IPS DF 4.7 (cell line): ENCODE measurements around the gene HGS.

ENCODE experiments used
- DNase-seq: peaks from one replicate; pipeline ENCODE4 v3.0.0-alpha.2; 2013; ENCODE audit warnings: low spot score; ENCODE audit errors: extremely low read depth

HGS gene

DNA sequence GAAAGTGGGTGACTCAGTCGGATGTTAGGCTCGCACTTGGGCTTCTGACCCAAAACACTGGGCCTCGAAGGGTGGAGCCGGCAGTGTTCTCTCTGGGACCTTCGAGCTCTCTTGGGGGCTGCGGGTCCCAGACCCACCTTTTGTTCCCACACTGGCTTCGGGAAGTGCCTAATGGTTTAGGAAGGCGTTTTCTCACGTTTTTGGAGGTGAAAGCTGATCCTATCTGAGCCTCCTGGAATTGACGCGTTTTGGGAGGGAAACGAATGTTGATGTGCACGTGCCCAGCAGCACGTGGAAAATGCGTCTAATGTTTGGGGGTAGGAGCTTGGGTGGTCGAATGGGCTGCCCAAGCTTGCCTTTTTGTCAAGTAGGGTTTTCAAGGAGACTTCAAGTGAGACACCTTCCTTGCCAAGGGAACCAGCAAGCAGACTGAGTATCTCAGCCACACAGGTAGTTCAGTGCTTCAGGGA lies 666 bp downstream of the HGS start:
- DNase-seq = no peak

DNA sequence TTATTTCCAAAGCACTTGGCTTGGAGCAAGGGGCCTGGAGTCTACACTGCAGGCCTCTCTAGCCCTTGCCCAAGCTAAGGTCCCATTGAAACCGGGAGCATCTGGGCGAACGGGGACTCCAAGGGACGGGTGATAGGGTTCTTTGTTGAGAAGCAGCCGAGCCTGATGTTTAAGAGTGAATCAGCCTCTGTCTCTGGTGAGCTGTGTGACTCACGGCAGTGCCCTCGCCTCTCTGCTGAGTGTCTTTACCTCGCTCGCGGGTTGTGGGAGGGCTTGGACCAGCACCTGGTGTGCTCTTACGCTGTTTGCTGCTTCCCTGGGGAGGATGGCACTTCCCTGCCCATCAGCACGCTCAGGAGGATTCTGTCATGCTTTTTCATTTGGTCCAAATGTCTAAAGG lies 1.3 kb downstream of the HGS start:
- no peak for DNase-seq

DNA sequence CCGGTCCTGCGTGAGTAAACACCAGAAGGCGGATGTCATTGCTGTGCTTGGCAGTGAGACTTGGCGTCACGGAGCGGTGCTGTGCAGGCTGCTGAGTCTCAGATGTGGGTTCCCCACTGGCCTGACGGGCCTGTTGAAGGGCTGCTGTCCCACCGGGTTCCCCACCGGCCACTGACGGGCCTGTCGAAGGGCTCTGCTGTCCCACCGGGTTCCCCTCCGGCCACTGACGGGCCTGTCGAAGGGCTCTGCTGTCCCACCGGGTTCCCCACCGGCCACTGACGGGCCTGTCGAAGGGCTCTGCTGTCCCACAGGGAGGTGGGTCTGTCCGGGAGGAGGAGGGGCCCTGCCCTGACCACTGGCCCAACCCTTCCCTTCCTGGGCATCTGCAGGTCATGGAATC lies 2.8 kb downstream of the HGS start:
- DNase-seq = no peak

DNA sequence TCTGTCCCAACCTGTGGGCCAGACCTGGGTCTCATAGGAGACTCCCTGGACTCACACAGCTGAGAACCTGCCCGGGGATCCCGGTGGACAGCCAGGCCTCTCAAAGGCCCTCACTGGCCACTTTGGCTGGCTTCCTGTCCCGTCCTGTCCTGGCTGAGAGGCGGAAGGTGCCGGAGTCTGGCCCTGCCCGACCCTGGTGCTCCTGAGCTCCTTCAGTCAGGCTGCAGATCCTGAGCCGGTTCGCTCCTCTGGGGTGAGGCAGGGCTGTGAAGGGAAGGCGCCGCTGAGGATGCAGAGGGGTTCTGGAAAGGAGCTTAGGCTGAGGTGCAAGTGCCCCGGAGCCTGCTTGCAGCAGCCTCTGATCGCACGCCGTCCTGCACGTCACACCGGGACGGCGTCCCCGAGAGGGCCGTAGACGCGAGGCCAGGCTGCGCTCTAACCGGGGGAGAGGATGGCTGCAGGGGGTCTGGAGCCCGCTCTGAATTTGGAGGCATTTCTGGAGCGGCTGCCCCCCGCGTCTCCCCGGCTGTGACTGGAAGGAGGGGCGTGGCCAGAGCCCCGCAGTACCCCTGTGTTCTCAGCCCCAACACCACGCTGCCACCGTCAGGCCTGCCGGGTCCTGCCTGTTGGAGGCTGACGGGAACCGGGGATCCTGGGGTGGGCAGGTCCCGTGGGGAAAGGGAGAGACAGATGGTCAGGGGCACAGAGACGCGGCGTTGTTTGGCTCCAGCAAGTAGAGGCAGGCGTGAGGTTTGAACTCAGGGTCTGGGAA lies 4.1 kb downstream of the HGS start:
- no peak for DNase-seq

DNA sequence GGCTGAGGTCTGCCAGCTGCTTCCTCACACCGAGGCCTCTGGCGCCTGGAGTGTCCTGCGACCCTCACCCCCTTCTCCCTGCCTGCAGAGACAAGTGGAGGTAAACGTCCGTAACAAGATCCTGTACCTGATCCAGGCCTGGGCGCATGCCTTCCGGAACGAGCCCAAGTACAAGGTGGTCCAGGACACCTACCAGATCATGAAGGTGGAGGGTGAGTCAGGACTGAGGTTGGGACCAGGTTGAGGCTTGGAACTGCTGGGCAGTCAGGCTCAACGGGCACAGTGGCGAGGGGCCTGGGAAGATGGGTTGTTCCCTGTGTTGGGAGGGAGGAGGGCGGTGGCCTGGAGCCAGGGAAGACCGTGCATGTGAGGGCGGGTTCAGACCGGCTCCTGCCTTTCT lies 4.8 kb downstream of the HGS start:
- no peak for DNase-seq

DNA sequence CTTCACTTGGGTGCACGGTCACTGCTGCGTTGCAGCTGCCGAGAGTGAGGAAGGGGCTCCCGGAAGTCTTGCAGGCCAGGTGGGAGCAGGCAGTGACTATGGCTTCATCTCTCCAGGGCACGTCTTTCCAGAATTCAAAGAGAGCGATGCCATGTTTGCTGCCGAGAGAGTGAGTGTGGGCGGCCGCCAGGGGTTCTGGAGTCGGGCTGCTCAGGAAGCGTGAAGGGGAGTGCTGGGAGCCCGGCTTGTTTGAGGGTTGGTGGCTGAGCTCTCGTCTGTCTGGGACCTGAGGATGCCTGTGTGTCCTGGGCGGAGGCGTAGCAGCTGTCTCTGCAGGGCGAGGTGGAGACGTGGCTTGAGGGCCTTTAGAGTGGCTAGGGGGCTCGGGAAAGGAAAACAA lies 6.3 kb downstream of the HGS start:
- DNase-seq = no peak

DNA sequence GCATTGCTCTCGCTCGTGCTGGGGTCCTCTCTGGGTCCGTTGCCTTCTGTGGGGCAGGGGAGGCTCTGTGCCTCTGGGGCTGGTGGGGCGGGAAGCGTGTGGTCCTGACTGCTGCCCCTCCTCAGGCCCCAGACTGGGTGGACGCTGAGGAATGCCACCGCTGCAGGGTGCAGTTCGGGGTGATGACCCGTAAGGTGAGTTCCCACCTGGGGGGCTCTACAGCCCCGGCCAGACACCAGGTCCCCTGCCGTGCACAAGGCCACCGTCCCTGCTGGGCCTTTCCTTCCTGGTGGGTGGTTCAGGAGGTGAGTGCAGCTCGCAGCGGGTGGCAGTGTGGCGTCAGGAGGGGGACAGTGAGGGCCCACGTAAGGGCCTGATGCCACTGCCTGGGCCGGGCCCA lies 6.7 kb downstream of the HGS start:
- no peak for DNase-seq

DNA sequence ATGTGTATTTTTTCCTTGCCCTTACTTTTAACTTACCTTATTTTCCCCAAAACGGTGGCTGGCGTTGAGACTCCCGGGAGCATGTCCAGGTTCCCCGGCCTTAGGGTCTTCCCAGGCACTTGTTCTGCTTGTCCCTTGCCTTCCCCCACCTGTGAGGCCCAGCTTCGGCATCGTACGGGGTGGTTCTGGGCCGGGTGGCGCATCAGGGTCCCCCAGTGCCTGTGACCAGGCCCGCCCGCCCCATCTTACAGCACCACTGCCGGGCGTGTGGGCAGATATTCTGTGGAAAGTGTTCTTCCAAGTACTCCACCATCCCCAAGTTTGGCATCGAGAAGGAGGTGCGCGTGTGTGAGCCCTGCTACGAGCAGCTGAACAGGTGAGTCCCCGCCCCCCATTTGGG lies 7.4 kb downstream of the HGS start:
- DNase-seq = no peak

DNA sequence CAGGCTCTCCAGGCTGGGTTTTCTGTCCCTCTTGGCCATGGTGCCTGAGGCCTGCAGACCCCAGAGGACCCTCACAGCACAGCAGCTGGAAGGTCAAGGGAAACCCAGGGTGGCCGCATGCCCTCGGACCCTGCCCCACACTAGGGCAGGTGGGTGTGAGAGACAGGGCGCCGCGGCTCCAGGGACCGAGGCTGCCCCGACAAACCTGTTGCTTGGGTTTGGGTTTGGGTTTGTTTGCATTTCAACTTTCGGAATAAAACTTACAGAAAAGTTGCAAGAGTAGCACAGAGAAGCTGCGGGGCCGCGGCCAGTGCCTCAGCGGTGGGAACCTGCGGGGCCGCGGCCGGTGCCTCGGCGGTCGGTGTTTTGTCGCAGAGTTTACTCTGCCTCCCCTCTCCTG lies 7.8 kb downstream of the HGS start:
- no peak for DNase-seq

DNA sequence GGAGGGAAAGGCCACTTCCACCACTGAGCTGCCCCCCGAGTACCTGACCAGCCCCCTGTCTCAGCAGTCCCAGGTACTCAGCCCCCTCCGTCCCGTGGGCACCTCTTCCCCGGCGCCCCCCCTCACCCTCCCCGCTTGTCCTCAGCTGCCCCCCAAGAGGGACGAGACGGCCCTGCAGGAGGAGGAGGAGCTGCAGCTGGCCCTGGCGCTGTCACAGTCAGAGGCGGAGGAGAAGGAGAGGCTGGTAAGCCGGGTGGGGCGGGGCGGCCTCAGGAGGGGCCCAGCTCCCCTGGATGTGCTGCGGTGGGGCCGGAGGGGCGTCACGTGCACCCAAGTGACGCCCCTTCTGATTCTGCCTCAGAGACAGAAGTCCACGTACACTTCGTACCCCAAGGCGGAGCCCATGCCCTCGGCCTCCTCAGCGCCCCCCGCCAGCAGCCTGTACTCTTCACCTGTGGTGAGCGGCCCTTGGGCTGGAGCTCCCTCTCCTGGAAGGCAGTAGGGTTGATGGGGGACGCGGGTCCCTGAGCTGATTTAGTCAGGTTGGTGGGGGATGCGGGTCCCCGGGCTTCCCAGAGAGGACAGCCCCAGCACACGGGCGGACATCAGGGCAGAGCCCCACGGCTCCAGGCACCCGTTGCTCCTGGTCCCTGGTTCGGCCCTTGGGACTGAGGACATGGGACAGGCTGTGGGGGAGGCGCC lies 9.8 kb downstream of the HGS start:
- DNase-seq = no peak

DNA sequence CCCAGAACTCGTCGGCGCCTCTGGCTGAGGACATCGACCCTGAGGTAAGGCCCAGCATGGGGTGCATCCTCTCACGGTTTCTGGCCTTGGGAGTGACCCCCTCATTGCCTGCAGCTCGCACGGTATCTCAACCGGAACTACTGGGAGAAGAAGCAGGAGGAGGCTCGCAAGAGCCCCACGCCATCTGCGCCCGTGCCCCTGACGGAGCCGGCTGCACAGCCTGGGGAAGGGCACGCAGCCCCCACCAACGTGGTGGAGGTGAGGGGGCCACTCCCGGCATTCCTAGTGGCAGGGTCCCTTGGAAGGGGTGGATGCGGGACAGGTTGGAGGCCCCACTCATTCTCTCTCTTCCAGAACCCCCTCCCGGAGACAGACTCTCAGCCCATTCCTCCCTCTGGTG lies 11.0 kb downstream of the HGS start:
- DNase-seq = no peak

DNA sequence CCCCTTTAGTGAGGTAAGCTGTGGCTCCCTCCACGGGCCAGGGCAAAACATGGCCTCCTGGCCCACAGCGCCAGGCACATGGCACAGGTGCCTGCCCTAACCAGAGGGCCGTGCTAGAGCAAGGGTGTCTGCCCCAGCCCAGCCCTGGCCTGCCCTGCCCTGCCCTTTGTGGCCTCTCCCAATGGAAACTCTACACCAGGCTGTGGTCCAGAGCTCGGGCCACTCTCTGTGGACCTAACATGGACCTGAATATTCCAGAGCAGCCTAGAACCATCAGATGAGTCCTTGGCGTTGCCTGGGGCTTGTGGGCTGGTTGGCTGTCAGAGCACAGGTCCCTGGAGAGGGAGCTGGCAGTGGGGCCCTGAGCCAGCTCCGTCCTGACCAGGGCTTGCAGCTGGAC lies 11.4 kb downstream of the HGS start:
- no peak for DNase-seq

DNA sequence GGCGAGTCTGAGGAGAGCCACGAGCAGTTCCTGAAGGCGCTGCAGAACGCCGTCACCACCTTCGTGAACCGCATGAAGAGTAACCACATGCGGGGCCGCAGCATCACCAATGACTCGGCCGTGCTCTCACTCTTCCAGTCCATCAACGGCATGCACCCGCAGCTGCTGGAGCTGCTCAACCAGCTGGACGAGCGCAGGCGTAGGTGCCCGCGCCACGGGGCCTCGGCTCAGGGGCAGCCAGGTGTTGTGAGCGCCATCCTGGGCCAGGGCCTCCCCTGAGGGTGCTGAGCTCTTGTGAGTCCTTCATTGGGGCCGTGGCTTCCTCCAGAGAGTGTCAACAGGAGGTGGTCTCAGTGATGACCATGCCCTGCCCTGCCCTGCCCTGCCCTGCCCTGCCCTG lies 12.0 kb downstream of the HGS start:
- DNase-seq = no peak

DNA sequence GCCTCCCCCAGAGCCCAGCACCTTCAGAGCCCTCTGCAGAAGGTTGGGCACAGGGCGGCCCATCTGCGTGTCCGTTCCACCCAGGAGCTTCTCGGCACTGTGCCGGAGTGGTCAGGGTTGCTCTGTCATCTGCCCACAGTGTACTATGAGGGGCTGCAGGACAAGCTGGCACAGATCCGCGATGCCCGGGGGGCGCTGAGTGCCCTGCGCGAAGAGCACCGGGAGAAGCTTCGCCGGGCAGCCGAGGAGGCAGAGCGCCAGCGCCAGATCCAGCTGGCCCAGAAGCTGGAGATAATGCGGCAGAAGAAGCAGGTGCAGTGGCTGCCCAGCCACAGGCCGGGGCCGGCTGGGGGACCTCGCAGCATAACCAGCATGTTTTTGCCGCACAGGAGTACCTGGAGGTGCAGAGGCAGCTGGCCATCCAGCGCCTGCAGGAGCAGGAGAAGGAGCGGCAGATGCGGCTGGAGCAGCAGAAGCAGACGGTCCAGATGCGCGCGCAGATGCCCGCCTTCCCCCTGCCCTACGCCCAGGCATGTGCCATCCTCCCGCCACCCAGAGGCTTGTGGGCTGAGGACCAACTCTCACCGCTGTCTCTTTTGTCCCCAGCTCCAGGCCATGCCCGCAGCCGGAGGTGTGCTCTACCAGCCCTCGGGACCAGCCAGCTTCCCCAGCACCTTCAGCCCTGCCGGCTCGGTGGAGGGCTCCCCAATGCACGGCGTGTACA lies 12.6 kb downstream of the HGS start:
- DNase-seq = no peak

DNA sequence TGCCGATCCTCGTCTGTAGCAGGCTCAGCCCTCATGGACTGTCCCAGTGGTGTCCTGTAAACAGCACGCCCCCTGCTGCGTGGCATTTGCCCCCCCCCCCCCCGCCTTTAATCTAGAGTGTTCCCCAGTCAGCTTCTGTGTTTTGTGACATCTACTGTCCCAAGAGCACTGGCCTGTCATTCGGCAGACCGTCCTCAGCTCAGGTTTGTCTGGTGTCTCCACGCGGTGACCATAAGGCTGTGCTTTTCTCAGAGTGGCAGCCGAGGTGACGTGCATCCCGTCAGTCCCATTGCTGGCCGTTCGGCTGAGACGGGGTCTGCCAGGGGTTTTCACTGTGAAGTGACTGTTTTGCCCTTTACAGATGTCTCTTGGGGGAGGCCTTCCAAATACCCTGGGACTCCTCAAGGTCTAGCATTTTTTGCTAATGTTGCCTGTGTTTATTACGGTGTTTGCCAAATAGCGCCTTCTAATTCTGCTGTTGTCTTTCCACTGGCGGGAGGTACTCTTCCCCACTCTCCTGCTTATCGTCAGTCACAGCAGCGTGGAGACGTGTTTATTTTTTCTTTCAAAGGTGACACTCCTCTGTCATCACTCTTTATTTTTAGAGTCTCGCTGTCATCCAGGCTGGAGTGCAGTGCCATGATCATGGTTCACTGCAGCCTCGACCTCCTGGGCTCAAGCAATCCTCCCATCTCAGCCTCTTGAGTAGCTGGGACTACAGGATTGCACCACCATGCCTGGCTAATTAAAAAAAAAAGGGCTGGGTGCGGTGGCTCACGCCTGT lies 13.6 kb downstream of the HGS start:
- no peak for DNase-seq

DNA sequence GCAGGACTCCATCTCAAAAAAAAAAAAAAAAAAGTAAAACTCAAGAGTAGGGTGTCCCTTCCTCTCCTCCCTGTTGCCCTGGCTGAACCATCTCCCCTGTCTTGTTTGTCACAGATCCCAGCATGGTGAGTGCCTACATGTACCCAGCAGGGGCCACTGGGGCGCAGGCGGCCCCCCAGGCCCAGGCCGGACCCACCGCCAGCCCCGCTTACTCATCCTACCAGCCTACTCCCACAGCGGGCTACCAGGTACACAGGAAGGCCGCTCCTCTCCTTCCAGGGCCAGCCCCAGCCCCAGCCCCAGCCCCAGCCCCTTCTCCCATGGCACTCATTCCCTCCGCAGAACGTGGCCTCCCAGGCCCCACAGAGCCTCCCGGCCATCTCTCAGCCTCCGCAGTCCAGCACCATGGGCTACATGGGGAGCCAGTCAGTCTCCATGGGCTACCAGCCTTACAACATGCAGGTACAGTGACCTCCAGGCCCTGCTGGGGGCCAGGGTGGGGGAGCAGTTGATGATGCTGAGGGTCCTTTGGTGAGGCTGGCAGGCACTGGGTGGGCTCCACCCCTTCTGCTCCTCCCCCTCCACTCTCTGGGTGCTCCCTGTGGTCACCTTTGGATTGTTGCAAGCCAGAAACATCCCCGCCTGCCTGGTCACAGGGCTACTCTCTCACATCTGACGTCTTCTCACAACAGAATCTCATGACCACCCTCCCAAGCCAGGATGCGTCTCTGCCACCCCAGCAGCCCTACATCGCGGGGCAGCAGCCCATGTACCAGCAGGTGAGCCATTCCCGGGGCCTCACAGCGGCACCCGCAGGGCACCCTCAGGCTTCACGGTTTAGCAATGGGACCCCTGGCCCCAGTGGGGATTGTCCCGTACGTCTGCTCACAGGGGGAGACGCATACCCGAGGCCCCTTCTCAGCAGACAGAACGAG lies 16.8 kb downstream of the HGS start:
- DNase-seq = no peak

DNA sequence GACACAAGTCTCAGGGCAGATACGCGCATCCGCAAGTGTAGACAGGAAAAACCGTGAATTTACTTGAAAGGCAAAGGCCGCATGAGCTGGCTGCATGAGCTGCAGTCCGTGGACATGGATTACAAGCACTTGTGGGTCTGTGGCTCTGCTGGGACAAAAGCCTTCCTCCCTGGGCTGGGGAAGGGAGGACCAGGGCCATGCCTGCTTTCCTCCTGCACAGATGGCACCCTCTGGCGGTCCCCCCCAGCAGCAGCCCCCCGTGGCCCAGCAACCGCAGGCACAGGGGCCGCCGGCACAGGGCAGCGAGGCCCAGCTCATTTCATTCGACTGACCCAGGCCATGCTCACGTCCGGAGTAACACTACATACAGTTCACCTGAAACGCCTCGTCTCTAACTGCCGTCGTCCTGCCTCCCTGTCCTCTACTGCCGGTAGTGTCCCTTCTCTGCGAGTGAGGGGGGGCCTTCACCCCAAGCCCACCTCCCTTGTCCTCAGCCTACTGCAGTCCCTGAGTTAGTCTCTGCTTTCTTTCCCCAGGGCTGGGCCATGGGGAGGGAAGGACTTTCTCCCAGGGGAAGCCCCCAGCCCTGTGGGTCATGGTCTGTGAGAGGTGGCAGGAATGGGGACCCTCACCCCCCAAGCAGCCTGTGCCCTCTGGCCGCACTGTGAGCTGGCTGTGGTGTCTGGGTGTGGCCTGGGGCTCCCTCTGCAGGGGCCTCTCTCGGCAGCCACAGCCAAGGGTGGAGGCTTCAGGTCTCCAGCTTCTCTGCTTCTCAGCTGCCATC lies 17.7 kb downstream of the HGS start:
- DNase-seq = no peak

DNA sequence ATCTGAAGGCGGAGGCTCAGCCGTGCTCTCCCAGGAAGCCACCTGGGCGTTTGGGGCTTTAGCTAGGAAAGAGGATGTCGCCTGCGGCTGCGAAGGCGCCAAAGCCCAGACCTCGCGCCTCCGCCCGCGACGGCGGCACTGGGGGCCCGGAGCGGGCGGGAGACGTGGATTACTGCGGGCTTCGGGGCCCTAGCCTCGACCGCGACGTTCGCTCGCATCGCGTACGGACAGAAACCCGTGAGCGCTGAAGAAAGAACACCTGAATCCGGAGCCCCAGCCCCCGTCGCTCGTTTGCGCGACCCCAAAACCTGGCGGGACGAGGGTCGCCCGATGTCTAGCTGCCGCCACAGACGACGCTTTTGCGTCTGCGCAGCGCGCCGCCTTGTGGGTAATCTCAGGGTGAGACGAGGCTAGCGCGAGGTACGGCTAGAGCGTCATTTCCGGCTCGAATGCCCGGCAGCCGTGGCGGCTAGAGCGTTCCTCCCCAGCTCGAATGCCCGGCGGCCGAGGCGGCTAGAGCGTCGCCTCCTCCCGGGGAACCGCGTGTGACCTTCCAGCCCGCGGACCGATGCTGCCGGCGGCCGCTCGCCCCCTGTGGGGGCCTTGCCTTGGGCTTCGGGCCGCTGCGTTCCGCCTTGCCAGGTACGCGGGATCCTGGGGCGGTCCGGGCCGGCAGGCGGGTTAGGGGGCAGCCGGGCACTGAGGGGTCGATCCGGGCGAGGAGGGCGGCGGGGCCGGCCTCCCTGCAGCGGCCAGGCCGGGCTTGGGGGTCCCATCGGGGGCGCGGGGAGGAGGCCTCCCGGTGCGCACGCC lies 19.3 kb downstream of the HGS start, which contains the start of gene MRPL12:
Gene MRPL12 (plus strand): TSS at position 434 of the 813 bp plus-strand sequence. CDS start 135 bp downstream, at position 569.
- DNase-seq = peak; percentile 83
